Stomach (tissue), 4 donors: Measurements from ENCODE around the gene ELF2.

Source experiments
- EP300 ChIP-seq: sonication (generic); formaldehyde crosslinking; IDR thresholded peaks from one replicate; pipeline ENCODE4 v1.6.1; 2017; ENCODE audit warnings: antibody characterized with exemption
- POLR2A ChIP-seq, 4 donors: fragments of 450-650 bp; IDR thresholded peaks; one replicate each; pipeline ENCODE4 v1.6.1; 2016; ENCODE audit warnings: antibody characterized with exemption in 4 of 4, control low read depth in 2 of 4, mild to moderate bottlenecking in 1 of 4, moderate library complexity in 1 of 4
- POLR2AphosphoS5 ChIP-seq, 3 donors: sonication (generic); formaldehyde crosslinking; IDR thresholded peaks; one replicate each; pipeline ENCODE4 v1.6.1; 2016; ENCODE audit warnings: antibody characterized with exemption in 3 of 3
- TF ChIP-seq, protein P1 (sequence below), 7 experiments: fragments of 450-650 bp in 4 of 7; fragments of 200-600 bp in 3 of 7; sonication (generic) in 3 of 7; IDR thresholded peaks; one replicate each; pipeline ENCODE4 v1.5.1; 2016 to 2019; ENCODE audit warnings: antibody characterized with exemption in 7 of 7, control low read depth in 2 of 7, mild to moderate bottlenecking in 1 of 7

DNA sequence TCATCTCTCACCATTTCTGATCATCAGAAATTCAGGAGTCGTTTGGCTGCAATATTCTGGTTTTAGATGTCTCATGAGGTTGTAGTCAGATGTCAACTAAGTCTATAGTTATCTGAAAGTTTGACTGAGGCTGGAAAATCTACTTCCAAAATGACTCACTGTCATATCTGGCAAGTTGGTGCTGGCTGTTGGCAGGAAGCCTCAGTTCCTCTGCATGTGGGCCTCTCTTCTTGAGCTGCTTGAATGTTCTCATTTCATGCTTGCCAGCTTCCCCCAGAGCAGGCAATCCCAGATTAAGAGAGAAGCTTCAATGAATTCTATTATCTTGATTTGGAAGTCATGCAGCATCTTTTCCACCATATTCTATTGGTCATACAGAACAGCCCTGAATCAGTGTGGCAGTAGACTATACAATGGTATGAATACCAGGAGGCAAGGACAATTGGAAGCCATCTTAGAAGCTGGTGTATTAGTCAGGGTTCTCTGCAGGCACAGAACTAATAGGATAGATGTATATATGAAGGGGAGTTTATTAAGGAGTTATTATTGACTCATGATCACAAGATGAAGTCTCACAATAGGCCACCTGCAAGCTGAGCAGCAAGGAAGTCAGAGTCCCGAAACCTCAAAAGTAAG lies 46.8 kb upstream of the ELF2 start:
- TF ChIP-seq, protein P1, sequence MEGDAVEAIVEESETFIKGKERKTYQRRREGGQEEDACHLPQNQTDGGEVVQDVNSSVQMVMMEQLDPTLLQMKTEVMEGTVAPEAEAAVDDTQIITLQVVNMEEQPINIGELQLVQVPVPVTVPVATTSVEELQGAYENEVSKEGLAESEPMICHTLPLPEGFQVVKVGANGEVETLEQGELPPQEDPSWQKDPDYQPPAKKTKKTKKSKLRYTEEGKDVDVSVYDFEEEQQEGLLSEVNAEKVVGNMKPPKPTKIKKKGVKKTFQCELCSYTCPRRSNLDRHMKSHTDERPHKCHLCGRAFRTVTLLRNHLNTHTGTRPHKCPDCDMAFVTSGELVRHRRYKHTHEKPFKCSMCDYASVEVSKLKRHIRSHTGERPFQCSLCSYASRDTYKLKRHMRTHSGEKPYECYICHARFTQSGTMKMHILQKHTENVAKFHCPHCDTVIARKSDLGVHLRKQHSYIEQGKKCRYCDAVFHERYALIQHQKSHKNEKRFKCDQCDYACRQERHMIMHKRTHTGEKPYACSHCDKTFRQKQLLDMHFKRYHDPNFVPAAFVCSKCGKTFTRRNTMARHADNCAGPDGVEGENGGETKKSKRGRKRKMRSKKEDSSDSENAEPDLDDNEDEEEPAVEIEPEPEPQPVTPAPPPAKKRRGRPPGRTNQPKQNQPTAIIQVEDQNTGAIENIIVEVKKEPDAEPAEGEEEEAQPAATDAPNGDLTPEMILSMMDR (IDR thresholded peaks at IDR 0.05): no peak
- no peak for TF ChIP-seq POLR2AphosphoS5 (IDR thresholded peaks at IDR 0.05)
- no peak for TF ChIP-seq POLR2A (IDR thresholded peaks at IDR 0.05)
- no peak for TF ChIP-seq EP300
